GM18951 (cell line): ENCODE data around the gene PF4V1.

Experiments
- POLR2A ChIP-seq: IDR thresholded peaks from 4 replicates; pipeline ENCODE4 v1.6.1; 2011; ENCODE audit warnings: mild to moderate bottlenecking; ENCODE audit not compliant: insufficient read length, insufficient read depth; ENCODE audit errors: extremely low read depth
- in situ Hi-C: fragments of 300-500 bp; cut with MboI; formaldehyde crosslinking; loops from one replicate; pipeline ENCODE4 v1.12.0; 2022; ENCODE audit warnings: low sequenced_read_pairs, mixed read lengths, inconsistent platforms; ENCODE audit not compliant: unreplicated experiment

PF4V1 gene

DNA sequence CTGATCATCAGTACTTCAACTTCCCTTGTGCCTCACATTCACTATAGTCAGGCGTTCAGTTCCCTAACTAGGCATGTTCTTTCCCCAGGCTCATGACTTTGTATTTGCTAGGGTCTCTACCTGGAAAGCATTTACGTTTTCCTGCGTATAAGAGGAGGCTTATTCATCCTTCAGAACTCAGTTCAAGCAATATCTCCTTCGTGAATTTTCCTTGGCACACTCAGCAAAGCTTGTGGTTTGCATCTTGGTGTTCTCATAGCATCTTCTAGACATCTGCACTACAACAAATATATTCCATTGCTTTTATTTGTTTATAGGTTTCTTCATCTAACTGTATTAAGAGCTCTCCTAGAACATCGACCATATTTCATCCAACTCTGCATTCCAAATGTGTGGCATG, 14.0 kb upstream of the PF4V1 start:
- in situ Hi-C loops: no loop called here
- no peak for TF ChIP-seq POLR2A

DNA sequence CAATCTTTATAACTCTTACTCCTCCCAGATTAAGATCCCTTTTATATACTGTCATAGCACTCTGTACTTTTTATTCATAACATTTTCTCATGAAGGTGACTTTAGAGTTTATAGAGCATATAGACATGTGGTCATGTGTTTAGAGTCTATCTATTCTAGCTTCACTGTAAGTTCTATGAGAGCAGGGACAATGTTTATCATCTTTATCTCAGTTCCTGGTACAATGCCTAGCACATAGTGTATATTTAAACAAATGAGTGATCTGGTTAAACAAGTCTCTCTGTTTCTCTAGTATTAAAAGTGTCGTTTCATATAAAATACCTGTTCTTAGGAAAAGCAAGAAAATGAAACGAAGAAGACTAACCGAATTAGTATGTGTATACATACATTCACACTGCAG, 13.4 kb upstream of the PF4V1 start:
- TF ChIP-seq POLR2A: no peak
- in situ Hi-C loops: no loop called here

DNA sequence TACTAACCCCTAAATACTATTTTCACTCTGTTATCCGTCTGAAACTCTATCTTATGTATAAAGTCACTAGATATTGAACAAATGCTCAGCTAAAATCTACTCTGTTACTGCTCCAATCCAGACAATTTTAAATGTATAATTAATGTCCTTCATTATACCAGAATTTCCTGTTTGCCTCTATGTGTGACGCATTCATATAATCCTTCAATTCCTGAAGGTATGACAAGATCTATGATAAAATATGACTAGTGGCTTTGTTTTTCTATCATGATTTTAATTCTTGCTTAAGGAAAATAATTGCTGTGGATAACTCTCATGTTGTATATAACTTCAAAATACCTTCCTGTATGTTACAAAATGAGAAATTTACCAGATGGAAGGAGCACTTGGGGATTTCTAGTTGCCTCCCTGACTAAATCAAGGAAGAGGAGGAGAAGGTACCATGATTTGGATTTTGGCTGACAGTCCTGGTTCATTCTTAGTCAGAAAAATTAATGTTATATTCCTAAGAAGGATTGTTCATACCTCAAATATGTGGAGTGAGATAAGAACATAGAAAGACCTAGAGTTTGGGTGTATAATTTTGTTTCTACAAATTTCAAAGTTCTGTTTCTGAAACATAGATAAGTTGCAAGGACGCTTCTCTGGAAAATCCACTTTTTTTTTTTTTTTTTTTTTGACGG, 11.7 kb upstream of the PF4V1 start:
- in situ Hi-C loops: no loop called here
- no peak for TF ChIP-seq POLR2A

DNA sequence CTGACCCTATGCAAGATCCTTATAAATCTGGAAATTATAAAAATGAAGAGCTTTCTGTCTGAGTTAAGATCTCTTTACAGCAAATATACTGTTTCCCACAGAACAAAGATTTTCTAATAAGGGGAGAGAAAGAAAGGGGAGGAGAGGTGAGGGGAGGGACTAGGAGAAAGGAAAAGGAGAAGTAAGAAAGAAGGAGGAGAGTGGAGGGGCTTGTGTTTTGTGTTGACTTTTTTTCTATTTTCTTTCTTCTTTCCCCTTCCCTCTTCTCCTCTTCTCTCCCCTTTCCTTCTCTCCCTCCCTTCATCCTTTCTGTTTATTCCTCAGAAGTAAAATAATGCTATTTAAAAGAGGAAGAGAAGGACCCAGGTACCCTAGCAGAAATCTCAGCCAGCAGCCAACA, 10.4 kb upstream of the PF4V1 start:
- no peak for TF ChIP-seq POLR2A
- in situ Hi-C loops: no loop called here

DNA sequence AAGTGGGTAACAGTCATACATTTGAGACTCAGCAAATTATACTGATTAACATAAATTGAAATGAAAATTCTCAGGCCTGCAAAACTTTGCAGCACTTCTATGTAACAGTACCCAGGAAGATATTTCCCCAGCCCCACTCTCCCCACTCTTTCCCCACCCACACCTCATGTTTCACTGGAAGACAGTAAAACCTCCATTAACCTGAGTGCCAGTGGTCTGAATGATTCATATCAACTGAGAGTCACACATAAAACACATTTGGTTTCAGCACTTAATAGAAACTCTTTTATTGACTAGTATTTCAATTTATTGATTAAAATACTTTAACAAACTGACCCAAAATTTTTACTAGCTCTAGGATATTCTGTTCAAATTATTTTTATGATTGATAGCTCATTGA, 9.7 kb upstream of the PF4V1 start:
- in situ Hi-C loops: no loop called here
- TF ChIP-seq POLR2A: no peak

DNA sequence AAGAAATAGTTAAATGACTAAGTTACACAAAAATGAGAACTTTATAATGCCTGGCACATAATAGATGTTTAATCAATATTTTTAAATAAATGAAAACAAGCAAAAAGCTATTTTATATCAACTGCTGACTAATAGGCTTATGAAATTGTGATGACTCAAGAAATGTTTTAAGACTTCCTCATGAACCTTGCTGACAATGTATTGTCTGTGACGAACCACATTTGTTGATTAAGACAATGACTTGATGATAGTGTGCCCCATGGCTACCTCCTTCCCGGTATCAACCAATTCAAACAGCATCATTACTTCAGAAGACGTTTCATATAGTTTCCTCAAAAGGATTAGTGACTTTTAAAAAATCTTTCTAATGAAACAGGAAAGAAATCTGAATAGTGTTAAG, 8.8 kb upstream of the PF4V1 start:
- no peak for TF ChIP-seq POLR2A
- in situ Hi-C loops: no loop called here

DNA sequence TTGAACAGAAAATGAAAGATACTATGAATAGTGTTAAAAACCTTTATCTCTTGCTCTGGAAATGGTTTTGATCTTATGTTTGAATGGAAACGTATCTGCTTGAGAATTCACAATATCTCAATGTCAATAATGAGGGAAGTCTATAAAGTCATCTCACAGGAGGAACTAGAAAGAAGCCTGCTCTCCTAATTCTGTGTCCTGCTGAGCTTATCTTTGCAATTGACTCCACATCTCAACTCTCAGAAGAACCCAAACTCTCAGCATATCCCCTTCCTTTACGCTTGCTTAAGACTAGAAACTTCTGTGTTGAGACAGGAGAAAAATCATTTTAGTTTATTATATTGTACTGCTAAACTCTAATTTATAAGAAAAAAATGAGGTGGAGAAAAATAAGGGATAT, 8.3 kb upstream of the PF4V1 start:
- no peak for TF ChIP-seq POLR2A
- in situ Hi-C loops: no loop called here

DNA sequence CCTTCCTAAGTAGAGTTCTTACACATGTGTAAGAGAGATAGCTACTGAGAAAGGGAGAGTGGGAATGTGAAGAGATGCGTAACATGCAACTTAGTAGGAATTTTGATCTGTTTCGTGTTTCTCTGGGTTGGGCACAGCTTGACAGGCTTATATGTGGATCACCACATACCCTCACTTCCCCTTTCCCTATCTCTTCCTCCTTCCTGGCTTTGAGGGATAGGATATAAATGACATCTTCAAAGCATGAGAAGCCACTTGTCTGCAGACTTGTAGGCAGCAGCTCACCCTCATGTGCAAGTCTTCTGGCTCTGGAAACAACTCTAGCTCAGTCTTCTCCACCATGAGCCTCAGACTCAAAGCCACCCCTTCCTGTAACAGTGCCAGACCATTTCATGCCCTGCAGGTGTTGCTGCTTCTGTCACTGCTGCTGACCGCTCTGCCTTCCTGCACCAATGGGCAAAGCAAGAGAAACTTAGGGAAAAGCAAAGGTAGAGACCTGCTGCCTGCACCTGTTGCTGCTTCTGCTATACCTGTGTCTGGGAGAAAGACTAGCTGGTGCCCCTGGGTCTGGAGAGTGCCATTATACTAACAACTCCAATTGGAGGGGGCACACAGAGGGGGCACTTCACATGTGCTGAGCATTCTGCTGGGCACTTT, 5.4 kb upstream of the PF4V1 start:
- no peak for TF ChIP-seq POLR2A
- in situ Hi-C loops: no loop called here

DNA sequence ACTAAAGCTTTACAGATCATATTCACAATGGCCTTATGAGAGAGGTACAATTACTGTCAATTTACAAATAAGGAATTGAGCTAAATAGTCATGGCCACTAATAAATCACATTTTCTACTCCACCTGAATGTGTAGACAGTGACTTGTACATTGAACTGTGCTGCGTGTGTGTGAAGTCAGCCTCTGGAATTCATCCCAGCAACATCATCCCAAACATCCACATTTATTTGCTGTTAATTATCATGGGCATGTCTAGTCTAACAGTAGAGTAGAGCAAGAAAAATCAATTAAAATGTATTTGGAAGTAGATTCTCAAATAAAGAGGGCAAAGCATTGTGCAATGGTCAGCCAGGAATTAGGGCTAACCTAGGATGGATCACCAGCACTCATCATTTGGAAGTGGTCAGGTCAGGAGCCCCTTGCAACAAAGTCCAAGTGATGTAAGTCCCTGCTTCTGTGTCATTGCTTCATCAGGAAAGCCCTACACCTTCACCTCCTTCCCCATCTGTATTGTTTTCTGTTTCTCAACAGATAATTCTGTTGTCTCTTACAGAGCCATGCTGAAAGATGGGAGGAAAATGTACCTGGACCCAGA, 4.8 kb upstream of the PF4V1 start:
- in situ Hi-C loops: no loop called here

DNA sequence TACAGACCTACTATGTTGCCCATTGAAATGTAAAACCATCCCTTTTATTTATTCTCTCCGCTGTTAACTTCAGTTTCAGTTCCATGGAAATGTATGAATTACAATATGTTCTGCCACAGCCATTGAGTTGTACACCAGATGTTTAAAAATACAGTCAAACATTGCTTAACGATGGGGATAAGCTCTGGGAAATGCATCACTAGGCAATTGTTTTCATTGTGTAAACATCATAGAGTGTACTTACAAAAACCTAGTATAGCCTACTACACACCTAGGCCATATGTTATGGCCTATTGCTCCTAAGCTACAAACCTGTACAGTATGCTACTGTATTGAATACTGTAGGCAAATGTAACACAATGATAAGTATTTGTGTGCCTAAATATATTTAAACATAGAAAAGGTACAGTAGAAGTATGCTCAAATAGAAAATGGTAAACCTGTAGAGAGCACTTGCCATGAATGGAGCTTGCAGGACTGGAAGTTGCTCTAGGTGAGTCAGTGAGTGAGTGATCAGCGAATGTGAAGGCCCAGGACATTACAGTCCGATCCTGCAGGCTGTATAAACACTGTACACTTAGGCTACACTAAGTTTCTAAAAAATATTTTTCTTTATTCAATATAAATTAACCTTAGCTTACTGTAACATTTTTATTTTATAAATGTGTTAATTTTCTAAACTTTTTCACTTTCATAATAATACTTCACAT, 2.7 kb upstream of the PF4V1 start:
- in situ Hi-C loops: no loop called here
- TF ChIP-seq POLR2A: no peak

More for the DNA sequence above, 4.8 kb upstream of the PF4V1 start:
- TF ChIP-seq POLR2A: no peak

DNA sequence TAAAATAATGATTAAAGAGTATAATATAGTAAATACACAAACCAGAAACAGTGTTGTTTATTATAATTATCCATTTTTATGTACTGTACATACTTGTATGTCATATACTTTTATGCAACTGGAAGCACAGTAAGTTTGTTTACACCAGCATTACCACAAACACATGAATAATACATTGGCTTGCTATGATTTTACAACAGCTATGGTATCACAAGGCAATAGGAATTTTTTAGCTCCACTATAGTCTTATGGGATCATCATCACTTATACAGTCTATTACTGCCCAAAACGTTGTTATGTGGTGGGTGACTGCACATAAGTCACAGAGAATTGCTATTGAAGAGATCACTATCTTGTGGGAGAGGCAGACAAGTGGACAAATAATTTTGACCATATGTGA, 1.8 kb upstream of the PF4V1 start:
- in situ Hi-C loops: no loop called here

DNA sequence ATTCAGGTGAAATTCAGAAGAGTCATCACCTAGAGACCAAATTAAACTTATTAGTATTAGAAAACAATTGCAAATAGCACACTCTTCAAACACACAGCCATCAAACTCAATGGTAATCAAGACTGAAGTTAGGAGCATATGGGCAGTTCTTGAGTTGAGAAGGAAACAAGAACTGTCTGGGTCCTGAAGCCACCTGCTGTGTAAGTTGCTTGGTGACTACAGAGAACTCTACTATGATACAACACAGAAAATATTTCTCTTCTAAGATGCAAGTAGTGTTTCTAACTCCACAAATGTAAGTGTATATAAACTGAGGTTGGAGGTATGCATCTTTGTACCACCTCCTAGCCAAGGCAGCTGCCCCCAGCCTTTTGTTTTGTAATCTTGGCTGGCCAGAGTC, 325 bp upstream of the PF4V1 start:
- in situ Hi-C loops: no loop called here
- no peak for TF ChIP-seq POLR2A

More for the DNA sequence above, 1.8 kb upstream of the PF4V1 start:
- no peak for TF ChIP-seq POLR2A

DNA sequence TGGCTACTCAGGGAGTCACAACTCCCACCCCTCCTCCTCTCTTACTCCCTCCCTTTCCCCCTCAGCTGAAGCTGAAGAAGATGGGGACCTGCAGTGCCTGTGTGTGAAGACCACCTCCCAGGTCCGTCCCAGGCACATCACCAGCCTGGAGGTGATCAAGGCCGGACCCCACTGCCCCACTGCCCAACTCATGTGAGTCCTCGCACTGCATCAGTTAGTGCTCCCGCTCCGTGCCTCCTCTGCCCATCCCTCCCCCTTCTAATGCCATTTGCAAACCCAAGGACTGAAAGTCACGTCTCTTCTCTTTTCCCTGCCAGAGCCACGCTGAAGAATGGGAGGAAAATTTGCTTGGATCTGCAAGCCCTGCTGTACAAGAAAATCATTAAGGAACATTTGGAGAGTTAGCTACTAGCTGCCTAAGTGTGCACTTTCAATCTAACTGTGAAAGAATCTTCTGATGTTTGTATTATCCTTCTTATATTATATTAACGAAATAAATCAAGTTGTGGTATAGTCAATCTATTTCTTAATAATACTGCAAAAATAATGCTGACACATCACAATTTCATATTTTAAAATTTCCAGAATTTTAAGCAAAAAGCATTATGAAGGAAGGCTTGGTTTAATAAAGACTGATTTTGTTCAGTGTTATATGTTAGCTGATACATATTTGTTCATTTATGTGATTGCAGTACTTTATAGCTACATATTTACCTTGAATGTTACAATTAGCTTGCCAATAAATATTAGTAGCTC, 800 bp downstream of the PF4V1 start:
- no peak for TF ChIP-seq POLR2A
- in situ Hi-C loops: no loop called here
